Left ventricle myocardium inferior (tissue), 1 donor: Measurements from ENCODE around the gene KIF21A. TPM values are rescaled to one million over a fixed set of nuclear protein-coding genes. Genes with fewer than 3 reads are reported as not detected.

Experiments
- DNase-seq: peaks from one replicate; pipeline ENCODE4 v3.0.0-alpha.2; 2020
- H3K27ac ChIP-seq: fragments of 200-600 bp; replicated peaks from 2 replicates; pipeline ENCODE4 v1.8.0; 2021
- H3K27me3 ChIP-seq: fragments of 200-600 bp; 2 replicates; pipeline ENCODE4 v1.8.0; 2021; ENCODE audit warnings: low read depth
- H3K36me3 ChIP-seq: fragments of 200-600 bp; 2 replicates; pipeline ENCODE4 v1.8.0; 2021
- H3K4me1 ChIP-seq: fragments of 200-600 bp; 2 replicates; pipeline ENCODE4 v1.8.0; 2021
- H3K4me3 ChIP-seq: fragments of 200-600 bp; 2 replicates; pipeline ENCODE4 v1.8.0; 2021; ENCODE audit warnings: mild to moderate bottlenecking, moderate library complexity
- H3K9me3 ChIP-seq: fragments of 200-600 bp; replicated peaks from 2 replicates; pipeline ENCODE4 v1.8.0; 2021
- intact Hi-C: fragments of 100-400 bp; cut with micrococcal nuclease; formaldehyde crosslinking; loops from one replicate; pipeline ENCODE4 v1.11.0; 2022
- total RNA-seq: library from RNA; stranded (reverse); fragmentation: NEBNext Ultra II Directional; extraction: Animal tissue kit (Norgen Biotek cat#: 25700); gene quantifications from one replicate; pipeline ENCODE4 v1.2.1, GENCODE V29; 2021
- TF ChIP-seq, protein P1 (sequence below): fragments of 200-600 bp; IDR thresholded peaks from 2 replicates; pipeline ENCODE4 v1.8.0; 2021; ENCODE audit warnings: antibody characterized with exemption, mild to moderate bottlenecking, borderline replicate concordance
- donor health status: DM: no; HTN: yes; CAD: no; lungs with severe emphysema.

The KIF21A gene
- total RNA-seq, 1 donor from 2014 or later: 49.8 TPM

DNA sequence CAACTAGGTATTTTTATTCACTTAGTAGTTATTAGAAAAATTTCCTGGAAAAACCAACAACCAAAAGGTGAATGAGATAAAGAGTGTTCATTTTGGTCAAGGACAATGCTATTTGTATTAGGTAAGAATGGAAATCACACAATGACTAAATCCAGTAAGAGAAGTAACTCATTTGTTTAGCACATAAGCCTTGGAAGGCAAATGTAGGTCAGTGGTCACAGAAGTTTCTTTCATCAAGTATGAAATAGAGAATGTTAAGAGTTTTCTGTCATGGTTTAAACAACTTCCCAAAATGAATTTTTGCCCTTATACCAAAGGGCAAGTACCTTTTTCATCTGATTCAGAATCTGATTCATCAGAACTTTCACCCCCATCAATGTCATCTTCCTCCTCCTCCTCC is 101.7 kb downstream of the KIF21A start:
- TF ChIP-seq, protein P1, sequence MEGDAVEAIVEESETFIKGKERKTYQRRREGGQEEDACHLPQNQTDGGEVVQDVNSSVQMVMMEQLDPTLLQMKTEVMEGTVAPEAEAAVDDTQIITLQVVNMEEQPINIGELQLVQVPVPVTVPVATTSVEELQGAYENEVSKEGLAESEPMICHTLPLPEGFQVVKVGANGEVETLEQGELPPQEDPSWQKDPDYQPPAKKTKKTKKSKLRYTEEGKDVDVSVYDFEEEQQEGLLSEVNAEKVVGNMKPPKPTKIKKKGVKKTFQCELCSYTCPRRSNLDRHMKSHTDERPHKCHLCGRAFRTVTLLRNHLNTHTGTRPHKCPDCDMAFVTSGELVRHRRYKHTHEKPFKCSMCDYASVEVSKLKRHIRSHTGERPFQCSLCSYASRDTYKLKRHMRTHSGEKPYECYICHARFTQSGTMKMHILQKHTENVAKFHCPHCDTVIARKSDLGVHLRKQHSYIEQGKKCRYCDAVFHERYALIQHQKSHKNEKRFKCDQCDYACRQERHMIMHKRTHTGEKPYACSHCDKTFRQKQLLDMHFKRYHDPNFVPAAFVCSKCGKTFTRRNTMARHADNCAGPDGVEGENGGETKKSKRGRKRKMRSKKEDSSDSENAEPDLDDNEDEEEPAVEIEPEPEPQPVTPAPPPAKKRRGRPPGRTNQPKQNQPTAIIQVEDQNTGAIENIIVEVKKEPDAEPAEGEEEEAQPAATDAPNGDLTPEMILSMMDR: no peak
- H3K36me3 ChIP-seq: peaks cover 11% of the 10 kb centered on the region
- H3K27ac ChIP-seq: no peak overlapping the region
- no peaks in the 10 kb centered on the region for H3K9me3 ChIP-seq
- no peak for DNase-seq
- H3K4me1 ChIP-seq: no peaks in the 10 kb centered on the region
- no peaks in the 10 kb centered on the region for H3K27me3 ChIP-seq
- H3K4me3 ChIP-seq: no peak overlapping the region
- intact Hi-C loops: no loop called here

DNA sequence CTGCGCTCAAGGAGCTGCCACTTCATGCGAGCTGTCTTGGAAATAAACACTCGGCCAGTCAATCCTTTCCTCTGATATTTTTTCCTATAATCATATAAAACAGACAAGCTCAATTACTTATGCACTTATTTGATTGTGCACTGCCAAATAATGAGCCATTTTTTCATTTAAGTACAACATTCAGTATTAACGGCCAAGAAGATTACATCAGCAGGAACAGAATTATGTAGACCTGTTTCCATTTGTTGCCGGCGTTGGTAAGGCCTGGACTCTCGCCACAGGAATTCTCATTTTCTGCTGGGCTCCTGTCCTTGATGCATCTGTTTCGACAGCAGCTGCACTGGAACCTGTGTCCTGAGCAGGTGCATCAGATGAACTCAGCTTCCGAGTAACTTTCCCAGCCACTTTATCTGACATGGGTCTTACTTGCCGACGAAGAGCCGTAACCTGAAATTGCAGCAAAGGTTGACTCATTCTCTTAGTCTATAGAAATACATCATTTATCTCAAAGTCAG is 110.2 kb downstream of the KIF21A start:
- DNase-seq: no peak
- H3K27ac ChIP-seq: no peak overlapping the region
- H3K4me1 ChIP-seq: peaks cover 17% of the 10 kb centered on the region
- H3K9me3 ChIP-seq: no peaks in the 10 kb centered on the region
- H3K27me3 ChIP-seq: no peaks in the 10 kb centered on the region
- H3K36me3 ChIP-seq: peaks cover 26% of the 10 kb centered on the region
- TF ChIP-seq, protein P1: no peak
- H3K4me3 ChIP-seq: no peak overlapping the region
- intact Hi-C loops: no loop called here

DNA sequence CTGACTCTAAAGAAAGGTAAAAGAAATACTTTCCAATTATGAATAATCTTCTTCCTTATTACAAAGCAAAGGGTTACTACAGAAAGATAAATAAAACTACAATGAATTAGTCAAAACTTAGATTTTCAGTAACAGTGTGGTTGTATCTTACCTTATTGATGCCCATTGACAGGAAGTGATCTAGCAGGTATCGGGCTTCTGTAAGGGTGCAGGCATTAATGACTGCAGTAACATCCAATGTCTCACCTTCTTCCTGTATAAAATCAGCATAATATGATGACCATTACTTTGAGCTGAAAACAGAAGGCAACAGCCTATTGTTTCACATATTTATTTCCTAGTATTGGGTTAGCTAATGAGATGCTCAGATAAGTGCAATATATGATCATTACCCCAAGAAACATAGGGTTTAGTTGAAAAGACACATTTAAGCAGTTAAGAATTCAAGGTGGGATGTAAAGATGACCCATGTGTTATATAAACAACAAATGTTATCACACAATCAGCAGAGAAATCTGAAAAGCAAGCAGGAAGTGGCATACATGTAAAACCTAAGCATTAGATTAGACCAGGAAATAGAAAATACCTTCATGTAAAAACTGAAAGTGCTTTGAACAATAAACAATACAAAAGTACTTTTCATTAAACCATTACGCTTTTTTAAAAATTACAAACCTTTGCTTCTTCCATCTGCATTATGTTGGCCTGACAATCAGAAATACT is 111.2 kb downstream of the KIF21A start:
- Histone ChIP-seq H3K4me3 (no peak overlapping the region), H3K27ac (no peak overlapping the region), H3K36me3 (peaks cover 26% of the 10 kb centered on the region), H3K9me3 (no peaks in the 10 kb centered on the region), H3K4me1 (peaks cover 27% of the 10 kb centered on the region), H3K27me3 (no peaks in the 10 kb centered on the region)
- DNase-seq: no peak
- intact Hi-C loops: no loop called here
- TF ChIP-seq, protein P1: no peak

DNA sequence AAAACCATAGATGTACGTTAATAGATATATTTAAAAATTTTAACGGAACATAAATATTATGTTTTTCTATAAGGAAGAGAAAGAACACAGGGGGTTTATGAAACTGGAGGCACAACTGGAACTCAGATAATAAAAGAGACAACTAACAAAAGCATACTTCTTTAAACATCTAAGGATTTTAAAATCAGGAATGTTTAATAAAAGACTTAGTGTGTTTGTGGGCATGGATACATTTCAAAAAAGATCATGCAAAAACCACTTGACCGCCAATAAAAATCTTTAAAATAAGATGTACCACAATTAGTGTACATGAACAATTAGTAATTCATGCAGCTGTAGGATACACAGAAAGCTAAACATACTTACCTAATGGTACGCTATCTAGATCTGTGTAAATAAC is 113.0 kb downstream of the KIF21A start:
- intact Hi-C loops: no loop called here
- TF ChIP-seq, protein P1: no peak
- no peak overlapping the region for H3K4me3 ChIP-seq
- peaks cover 26% of the 10 kb centered on the region for H3K36me3 ChIP-seq
- H3K27ac ChIP-seq: no peak overlapping the region
- no peak for DNase-seq
- H3K27me3 ChIP-seq: no peaks in the 10 kb centered on the region
- peaks cover 27% of the 10 kb centered on the region for H3K4me1 ChIP-seq
- H3K9me3 ChIP-seq: no peaks in the 10 kb centered on the region

DNA sequence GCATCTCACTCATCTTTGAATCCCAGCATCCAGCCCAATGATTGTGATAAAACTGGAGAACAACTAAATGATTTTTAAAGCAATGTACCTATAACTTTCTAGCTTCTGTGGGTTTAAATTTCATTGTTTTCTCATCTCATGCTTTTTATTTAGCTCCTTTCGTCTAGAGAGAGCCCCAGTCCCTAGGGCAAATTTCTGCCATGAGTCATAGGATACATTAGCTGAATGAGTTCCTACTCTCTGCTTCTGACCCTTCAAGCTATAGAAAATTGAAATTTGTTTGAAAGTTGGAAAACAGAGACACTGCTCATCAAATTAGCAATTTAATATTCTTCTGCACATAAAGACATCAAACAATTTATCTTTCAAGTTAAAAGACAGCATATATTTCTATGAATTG is 113.9 kb downstream of the KIF21A start:
- H3K4me3 ChIP-seq: no peak overlapping the region
- peaks cover 27% of the 10 kb centered on the region for H3K4me1 ChIP-seq
- no peak for DNase-seq
- intact Hi-C loops: no loop called here
- no peak overlapping the region for H3K27ac ChIP-seq
- H3K27me3 ChIP-seq: no peaks in the 10 kb centered on the region
- H3K36me3 ChIP-seq: peaks cover 26% of the 10 kb centered on the region
- TF ChIP-seq, protein P1: no peak
- H3K9me3 ChIP-seq: no peaks in the 10 kb centered on the region
